ENCODE results near the gene ELAVL1. TPM values are rescaled to one million over a fixed set of nuclear protein-coding genes. Genes with fewer than 3 reads are reported as not detected.
A peak's percentile ranks its signal among the peaks of the same experiment; 100 is the strongest.

ELAVL1 gene
- total and polyA plus RNA-seq, 10 donors = 13.5 to 66.7 (median 29.9) TPM

- Histone ChIP-seq H3K27me3 (replicated peaks in 1 of 7) (no peaks in the 10 kb centered on the region), H3K9me3 (no peaks in the 10 kb centered on the region), H3K27ac (no peak overlapping the region), H3K36me3 (peaks cover 4 to 99% (median 69%) of the 10 kb centered on the region in 6 donors), H3K4me3 (no peak overlapping the region), H3K4me1 (peaks cover 0 to 20% (median 7%) of the 10 kb centered on the region in 6 donors)
- intact Hi-C loops (cut with DNase I; ENCODE audit: low total_unique reads) = no loop called here
- no peak for TF ChIP-seq POLR2AphosphoS5 (IDR thresholded peaks at IDR 0.05)
- TF ChIP-seq POLR2A (IDR thresholded peaks at IDR 0.05) = no peak
- peak; percentile 39 for DNase-seq
- whole genome bisulfite sequencing, 5 donors = 86 to 94% (median 92%) methylated on average over 9 to 12 of the region's 12 CpGs
Observed at GRCh38 chr19:7978179-7978825, 27.1 kb downstream of the ELAVL1 start.

- H3K27me3 ChIP-seq (replicated peaks in 1 of 7) = no peaks in the 10 kb centered on the region
- peaks cover 0 to 13% (median 7%) of the 10 kb centered on the region in 6 donors for H3K4me1 ChIP-seq
- no peak overlapping the region for H3K27ac ChIP-seq
- H3K36me3 ChIP-seq = peaks cover 4 to 99% (median 69%) of the 10 kb centered on the region in 6 donors
- intact Hi-C loops (cut with DNase I; ENCODE audit: low total_unique reads) = no loop called here
- H3K9me3 ChIP-seq = no peaks in the 10 kb centered on the region
- TF ChIP-seq POLR2AphosphoS5 (IDR thresholded peaks at IDR 0.05) (peak in 1 of 3 donors; percentile 28), POLR2A (IDR thresholded peaks at IDR 0.05) (no peak)
- H3K4me3 ChIP-seq = no peak overlapping the region
- DNase-seq = peak; percentile 39
- WGBS, 5 donors = 88 to 99% (median 96%) methylated on average over 5 to 6 of the region's 6 CpGs
Observed at GRCh38 chr19:7977723-7978040, 27.8 kb downstream of the ELAVL1 start.

GRCh38 chr19:7977021-7977722 is 28.3 kb downstream of the ELAVL1 start:
- Histone ChIP-seq H3K36me3 (peaks cover 4 to 99% (median 73%) of the 10 kb centered on the region in 6 donors), H3K9me3 (no peaks in the 10 kb centered on the region), H3K27me3 (replicated peaks in 1 of 7) (no peaks in the 10 kb centered on the region), H3K4me3 (no peak overlapping the region), H3K27ac (no peak overlapping the region), H3K4me1 (peaks cover 0 to 11% (median 7%) of the 10 kb centered on the region in 6 donors)
- peak; percentile 39 for DNase-seq
- intact Hi-C loops (cut with DNase I; ENCODE audit: low total_unique reads) = no loop called here
- TF ChIP-seq CTCF (IDR thresholded peaks at IDR 0.05 in 8 of 11, conservative IDR thresholded peaks at IDR 0.05 in 3 of 11) (no peak), POLR2A (IDR thresholded peaks at IDR 0.05) (no peak), POLR2AphosphoS5 (IDR thresholded peaks at IDR 0.05) (no peak)
- 94 to 97% (median 96%) methylated on average over 14 to 15 of the region's 15 CpGs for WGBS, 5 donors

GRCh38 chr19:7976461-7976860 is 29.0 kb downstream of the ELAVL1 start:
- intact Hi-C loops (cut with DNase I; ENCODE audit: low total_unique reads) = no loop called here
- Histone ChIP-seq H3K27ac (no peak overlapping the region), H3K9me3 (no peaks in the 10 kb centered on the region), H3K4me1 (peaks cover 0 to 11% (median 6%) of the 10 kb centered on the region in 6 donors), H3K27me3 (replicated peaks in 1 of 7) (no peaks in the 10 kb centered on the region), H3K4me3 (no peak overlapping the region), H3K36me3 (peaks cover 4 to 99% (median 80%) of the 10 kb centered on the region in 6 donors)
- TF ChIP-seq CTCF (IDR thresholded peaks at IDR 0.05 in 8 of 11, conservative IDR thresholded peaks at IDR 0.05 in 3 of 11) (no peak), POLR2A (IDR thresholded peaks at IDR 0.05) (no peak), POLR2AphosphoS5 (IDR thresholded peaks at IDR 0.05) (no peak)
- 78 to 97% (median 92%) methylated on average over 4 of the region's 4 CpGs for WGBS, 5 donors
- peak; percentile 29 for DNase-seq

GRCh38 chr19:7975037-7975436 is 30.4 kb downstream of the ELAVL1 start:
- peaks cover under 1 to 99% (median 75%) of the 10 kb centered on the region in 6 donors for H3K36me3 ChIP-seq
- WGBS, 5 donors = 86 to 100% (median 95%) methylated on average over 1 to 7 of the region's 7 CpGs
- no peak overlapping the region for H3K4me3 ChIP-seq
- H3K9me3 ChIP-seq = no peaks in the 10 kb centered on the region
- peaks cover 0 to 18% (median 9%) of the 10 kb centered on the region in 6 donors for H3K4me1 ChIP-seq
- intact Hi-C loops (cut with DNase I; ENCODE audit: low total_unique reads) = no loop called here
- H3K27me3 ChIP-seq (replicated peaks in 1 of 7) = no peaks in the 10 kb centered on the region
- TF ChIP-seq POLR2AphosphoS5 (IDR thresholded peaks at IDR 0.05) (peak in 1 of 3 donors; percentile 12), POLR2A (IDR thresholded peaks at IDR 0.05) (no peak)
- H3K27ac ChIP-seq = no peak overlapping the region
- no peak for DNase-seq
